Chondrocyte (in vitro differentiated cells): ENCODE measurements around the gene PDE11A. TPM values are rescaled to one million over a fixed set of nuclear protein-coding genes. Genes with fewer than 3 reads are reported as not detected.

Source experiments
- DNase-seq: peaks from one replicate; pipeline ENCODE4 v3.0.0; 2021; ENCODE audit warnings: mixed read lengths, low spot score
- H3K27ac Mint-ChIP-seq: one replicate; pipeline ENCODE4 v1.8.0; 2021; ENCODE audit warnings: mild to moderate bottlenecking, moderate library complexity, mixed read lengths; ENCODE audit not compliant: unreplicated experiment
- H3K27me3 Mint-ChIP-seq: 2 replicates; pipeline ENCODE4 v1.8.0; 2021; ENCODE audit warnings: low read depth, mixed read lengths
- H3K36me3 Mint-ChIP-seq: 2 replicates; pipeline ENCODE4 v1.8.0; 2021; ENCODE audit warnings: low read depth, mixed read lengths
- H3K4me1 Mint-ChIP-seq: 2 replicates; pipeline ENCODE4 v1.8.0; 2021; ENCODE audit warnings: low read depth, mild to moderate bottlenecking, mixed read lengths
- H3K4me3 Mint-ChIP-seq: one replicate; pipeline ENCODE4 v1.8.0; 2021; ENCODE audit warnings: mild to moderate bottlenecking, moderate library complexity, mixed read lengths; ENCODE audit not compliant: unreplicated experiment
- H3K9me3 Mint-ChIP-seq: 2 replicates; pipeline ENCODE4 v1.8.0; 2021; ENCODE audit warnings: low read depth, mixed read lengths
- total RNA-seq: library from RNA; stranded (reverse); gene quantifications from 3 replicates; pipeline ENCODE4 v1.2.1, GENCODE V29; 2021
- TF ChIP-seq, protein P1 (sequence below): fragments of 200-600 bp; sonication (generic); IDR thresholded peaks from 2 replicates; pipeline ENCODE4 v1.5.0; 2021; ENCODE audit warnings: antibody characterized with exemption, mild to moderate bottlenecking, moderate library complexity

Gene PDE11A
- total RNA-seq, 1 donor from 2014 or later, result 2.1 TPM

DNA sequence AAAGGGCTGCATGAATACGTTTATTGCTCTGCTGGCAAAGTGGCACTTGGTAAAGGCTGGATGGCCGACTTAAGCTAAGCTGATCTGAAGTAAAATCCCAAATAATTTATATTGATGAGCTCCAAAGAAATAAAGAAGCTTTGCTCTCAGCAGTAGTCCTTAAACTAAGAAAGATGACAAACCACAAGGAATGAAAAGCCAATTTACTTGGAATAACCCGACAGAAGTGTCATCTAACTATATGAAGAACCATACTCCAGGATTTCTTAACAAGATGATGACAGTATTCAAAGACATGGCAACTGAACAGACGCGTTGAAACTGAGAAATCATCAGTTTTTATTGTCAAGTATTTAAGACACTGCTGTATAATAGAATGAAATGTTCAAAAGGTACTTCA is 294.1 kb downstream of the PDE11A start:
- Mint-ChIP-seq H3K4me3 (no peak overlapping the region), H3K27ac (no peak overlapping the region), H3K36me3 (no peaks in the 10 kb centered on the region), H3K9me3 (no peaks in the 10 kb centered on the region), H3K4me1 (peaks cover 9% of the 10 kb centered on the region), H3K27me3 (peaks cover 23% of the 10 kb centered on the region)
- TF ChIP-seq, protein P1, sequence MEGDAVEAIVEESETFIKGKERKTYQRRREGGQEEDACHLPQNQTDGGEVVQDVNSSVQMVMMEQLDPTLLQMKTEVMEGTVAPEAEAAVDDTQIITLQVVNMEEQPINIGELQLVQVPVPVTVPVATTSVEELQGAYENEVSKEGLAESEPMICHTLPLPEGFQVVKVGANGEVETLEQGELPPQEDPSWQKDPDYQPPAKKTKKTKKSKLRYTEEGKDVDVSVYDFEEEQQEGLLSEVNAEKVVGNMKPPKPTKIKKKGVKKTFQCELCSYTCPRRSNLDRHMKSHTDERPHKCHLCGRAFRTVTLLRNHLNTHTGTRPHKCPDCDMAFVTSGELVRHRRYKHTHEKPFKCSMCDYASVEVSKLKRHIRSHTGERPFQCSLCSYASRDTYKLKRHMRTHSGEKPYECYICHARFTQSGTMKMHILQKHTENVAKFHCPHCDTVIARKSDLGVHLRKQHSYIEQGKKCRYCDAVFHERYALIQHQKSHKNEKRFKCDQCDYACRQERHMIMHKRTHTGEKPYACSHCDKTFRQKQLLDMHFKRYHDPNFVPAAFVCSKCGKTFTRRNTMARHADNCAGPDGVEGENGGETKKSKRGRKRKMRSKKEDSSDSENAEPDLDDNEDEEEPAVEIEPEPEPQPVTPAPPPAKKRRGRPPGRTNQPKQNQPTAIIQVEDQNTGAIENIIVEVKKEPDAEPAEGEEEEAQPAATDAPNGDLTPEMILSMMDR, result no peak
- DNase-seq, result no peak

DNA sequence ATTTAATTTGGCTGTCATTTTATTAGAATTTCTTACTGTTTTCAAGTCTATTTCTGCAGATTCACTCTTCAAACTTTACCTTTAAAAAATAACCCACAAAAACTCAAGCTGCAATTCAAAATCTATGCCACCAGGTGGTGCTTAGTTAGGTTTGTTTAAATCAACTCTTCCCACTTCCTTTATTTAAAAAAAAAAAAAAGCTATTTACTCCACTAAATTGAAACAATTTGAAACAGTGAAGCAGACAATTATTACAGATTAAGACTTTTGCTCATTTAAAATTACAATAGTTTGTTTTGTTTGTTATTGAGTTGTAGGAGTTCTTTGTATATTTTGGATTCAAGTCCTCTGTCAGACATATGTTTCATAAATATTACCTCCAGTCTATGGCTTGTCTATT is 300.0 kb downstream of the PDE11A start:
- Mint-ChIP-seq H3K27ac (no peak overlapping the region), H3K27me3 (peaks cover 21% of the 10 kb centered on the region), H3K4me1 (no peaks in the 10 kb centered on the region), H3K4me3 (no peak overlapping the region), H3K9me3 (no peaks in the 10 kb centered on the region), H3K36me3 (no peaks in the 10 kb centered on the region)
- TF ChIP-seq, protein P1, result peak; percentile 82
- no peak for DNase-seq

DNA sequence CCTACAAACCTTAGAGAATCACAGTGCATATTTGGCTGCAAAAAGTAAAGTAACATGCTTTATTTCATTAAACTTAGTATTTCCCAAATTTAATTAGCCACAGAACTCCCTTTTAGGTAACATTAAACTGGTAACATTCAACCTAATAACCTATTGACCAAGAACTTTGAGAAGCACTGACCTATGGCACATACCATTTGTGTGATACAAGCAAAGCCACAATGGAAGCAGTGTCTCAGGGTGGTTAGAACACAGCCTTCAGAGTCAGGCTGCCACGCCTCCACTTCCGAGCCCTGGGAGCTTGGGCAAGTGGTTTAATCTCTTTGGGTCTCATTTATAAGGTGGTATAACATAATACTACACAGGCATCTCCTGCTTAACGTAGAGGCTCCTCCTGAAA is 301.4 kb downstream of the PDE11A start:
- no peaks in the 10 kb centered on the region for H3K4me1 Mint-ChIP-seq
- no peak overlapping the region for H3K4me3 Mint-ChIP-seq
- H3K27ac Mint-ChIP-seq, result no peak overlapping the region
- H3K27me3 Mint-ChIP-seq, result peaks cover 16% of the 10 kb centered on the region
- TF ChIP-seq, protein P1, result no peak
- no peaks in the 10 kb centered on the region for H3K36me3 Mint-ChIP-seq
- DNase-seq, result no peak
- H3K9me3 Mint-ChIP-seq, result no peaks in the 10 kb centered on the region

DNA sequence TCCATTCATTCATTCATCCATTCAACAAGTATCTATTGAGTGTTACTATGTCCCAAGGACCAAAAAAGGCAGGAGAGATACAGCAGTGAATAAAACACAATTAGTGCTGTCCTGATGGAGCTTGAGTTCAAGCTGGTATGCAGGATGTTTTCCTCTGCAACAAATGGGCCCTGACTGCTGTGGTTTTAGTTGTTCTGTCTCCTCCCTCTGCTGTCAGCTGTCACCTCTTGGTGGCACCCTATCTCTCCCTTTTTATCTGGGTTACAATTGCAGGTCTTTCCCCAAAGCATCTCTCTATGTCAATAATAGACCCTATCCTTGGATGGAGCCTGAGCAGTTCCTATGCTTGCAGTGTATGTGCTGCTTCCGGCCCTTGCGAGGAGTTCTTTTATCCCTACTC is 304.8 kb downstream of the PDE11A start:
- peaks cover 4% of the 10 kb centered on the region for H3K4me1 Mint-ChIP-seq
- H3K4me3 Mint-ChIP-seq, result no peak overlapping the region
- TF ChIP-seq, protein P1, result no peak
- no peak for DNase-seq
- H3K27ac Mint-ChIP-seq, result no peak overlapping the region
- no peaks in the 10 kb centered on the region for H3K36me3 Mint-ChIP-seq
- peaks cover 3% of the 10 kb centered on the region for H3K27me3 Mint-ChIP-seq
- no peaks in the 10 kb centered on the region for H3K9me3 Mint-ChIP-seq

DNA sequence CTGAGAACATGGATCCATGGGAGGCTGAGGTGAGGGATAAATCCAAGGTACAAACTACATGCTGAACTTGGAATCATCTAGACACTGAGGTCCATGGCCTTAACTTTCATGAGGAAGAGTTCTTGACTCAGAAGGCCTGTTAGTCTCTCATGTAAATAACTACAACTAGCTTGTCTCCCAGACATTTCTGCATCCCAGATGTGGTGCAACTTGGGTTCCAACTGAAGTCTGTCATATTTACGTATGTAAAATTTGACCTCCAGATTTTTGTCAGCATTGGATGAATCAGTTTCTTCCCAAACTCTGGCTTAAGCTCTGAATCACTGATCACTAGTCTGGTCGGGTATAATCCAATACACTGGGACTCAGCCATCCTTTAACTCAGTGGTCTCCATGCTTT is 306.9 kb downstream of the PDE11A start:
- Mint-ChIP-seq H3K4me1 (peaks cover 4% of the 10 kb centered on the region), H3K27me3 (peaks cover 10% of the 10 kb centered on the region), H3K36me3 (peaks cover 2% of the 10 kb centered on the region), H3K9me3 (no peaks in the 10 kb centered on the region), H3K27ac (no peak overlapping the region), H3K4me3 (no peak overlapping the region)
- TF ChIP-seq, protein P1, result no peak
- no peak for DNase-seq
